Subcutaneous abdominal adipose tissue (tissue), 5 donors: ENCODE data around the gene KRTAP4-1.
"Not testable (repeated sequence)": the region's sequence is repeated elsewhere in the genome, so short reads cannot be mapped to it uniquely, and the experiment has no call there.

Experiments used
- H3K27ac ChIP-seq: one replicate; pipeline ENCODE4 v1.7.0; 2013; ENCODE audit warnings: low read depth, mild to moderate bottlenecking, inconsistent platforms, low read length, moderate library complexity
- H3K27me3 ChIP-seq, 5 donors: one replicate each; pipeline ENCODE4 v1.7.0; 2013; ENCODE audit warnings: low read length in 5 of 5, inconsistent platforms in 1 of 5; ENCODE audit not compliant: control insufficient read depth in 5 of 5, insufficient read depth in 4 of 5
- H3K36me3 ChIP-seq, 5 donors: one replicate each; pipeline ENCODE4 v1.7.0; 2013; ENCODE audit warnings: low read length in 5 of 5; ENCODE audit not compliant: control insufficient read depth in 5 of 5, insufficient read depth in 5 of 5
- H3K4me1 ChIP-seq, 5 donors: one replicate each; pipeline ENCODE4 v1.7.0; 2013; ENCODE audit warnings: low read length in 5 of 5, mild to moderate bottlenecking in 3 of 5, moderate library complexity in 1 of 5; ENCODE audit not compliant: control insufficient read depth in 5 of 5, insufficient read depth in 5 of 5
- H3K4me3 ChIP-seq, 5 donors: one replicate each; pipeline ENCODE4 v1.7.0; 2013; ENCODE audit warnings: low read length in 5 of 5, low read depth in 1 of 5
- H3K9ac ChIP-seq, 5 donors: one replicate each; pipeline ENCODE4 v1.7.0; 2013; ENCODE audit warnings: low read length in 5 of 5, mild to moderate bottlenecking in 4 of 5, moderate library complexity in 3 of 5
- H3K9me3 ChIP-seq, 5 donors: one replicate each; pipeline ENCODE4 v1.7.0; 2013; ENCODE audit warnings: low read length in 5 of 5; ENCODE audit not compliant: control insufficient read depth in 5 of 5
- donor health status: healthy.
- donor health status: healthy.
- donor health status: healthy.
- donor health status: healthy.
- donor health status: healthy.

KRTAP4-1 gene

DNA sequence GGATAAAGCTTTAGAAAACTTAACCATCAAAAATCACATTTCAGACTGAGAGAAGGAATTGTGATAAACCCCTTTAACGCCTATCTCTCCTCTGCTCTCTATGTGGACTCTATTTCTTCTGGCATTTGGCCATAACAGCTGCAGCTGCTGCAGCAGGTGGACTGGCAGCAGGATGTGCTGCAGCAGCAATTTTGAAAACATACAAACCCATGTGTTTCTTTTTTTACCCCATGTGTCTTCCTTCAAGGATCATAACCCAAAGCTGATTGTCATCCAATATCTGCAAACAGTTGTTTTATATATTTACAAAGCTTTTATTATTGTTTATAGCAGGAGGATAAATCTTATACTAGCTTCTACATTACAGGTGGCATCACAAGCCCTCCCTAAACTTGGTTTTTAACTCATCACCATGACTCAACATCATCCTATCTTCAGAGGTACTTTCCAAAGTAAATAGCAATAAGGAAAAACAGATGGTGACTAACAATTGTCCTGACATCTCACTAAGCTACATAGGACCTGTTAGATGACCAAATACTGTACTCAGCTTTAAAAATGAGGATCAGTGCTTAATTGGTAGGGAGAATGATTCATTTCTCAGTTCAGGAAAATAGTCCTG lies 27.2 kb upstream of the KRTAP4-1 start:
- Histone ChIP-seq H3K36me3 (no peaks in the 10 kb centered on the region), H3K4me1 (no peaks in the 10 kb centered on the region), H3K27me3 (peaks cover 0 to 8% (median 3%) of the 10 kb centered on the region in 5 donors), H3K4me3 (no peak overlapping the region), H3K27ac (no peak overlapping the region), H3K9ac (no peak overlapping the region), H3K9me3 (no peaks in the 10 kb centered on the region)

DNA sequence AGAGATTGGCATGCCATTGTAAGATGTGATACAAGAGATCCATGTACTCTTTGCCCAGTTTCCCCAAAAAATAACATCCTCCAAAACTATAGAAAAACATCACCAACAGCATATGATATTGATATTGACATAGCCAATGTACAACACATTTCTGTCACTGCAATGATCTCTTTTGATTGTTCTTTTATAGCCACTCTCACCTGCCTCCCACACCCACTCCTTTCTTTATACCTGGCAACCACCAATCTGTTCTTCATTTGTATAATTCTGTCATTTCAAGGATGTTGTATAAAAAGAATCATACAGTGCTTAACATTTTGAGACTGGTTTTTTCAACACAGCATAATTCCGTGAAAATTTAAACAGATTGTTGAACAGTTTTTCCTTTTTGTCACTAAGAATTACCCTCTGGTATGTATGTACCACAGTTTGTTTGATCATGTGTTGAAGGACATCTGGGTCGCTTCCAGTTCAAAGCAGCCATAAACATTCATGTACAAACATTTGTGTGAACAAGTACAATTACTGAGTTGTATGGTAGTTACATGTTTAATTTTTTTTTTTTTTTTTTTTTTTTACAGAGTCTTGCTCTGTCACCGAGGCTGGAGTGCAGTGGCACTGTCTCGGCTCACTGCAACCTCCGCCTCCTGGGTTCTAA lies 14.8 kb upstream of the KRTAP4-1 start:
- no peak overlapping the region for H3K4me3 ChIP-seq
- H3K4me1 ChIP-seq: no peaks in the 10 kb centered on the region
- no peak overlapping the region for H3K9ac ChIP-seq
- H3K36me3 ChIP-seq: no peaks in the 10 kb centered on the region
- no peak overlapping the region for H3K27ac ChIP-seq
- H3K9me3 ChIP-seq: peaks cover 0 to 9% (median 0%) of the 10 kb centered on the region in 5 donors
- no peaks in the 10 kb centered on the region for H3K27me3 ChIP-seq

DNA sequence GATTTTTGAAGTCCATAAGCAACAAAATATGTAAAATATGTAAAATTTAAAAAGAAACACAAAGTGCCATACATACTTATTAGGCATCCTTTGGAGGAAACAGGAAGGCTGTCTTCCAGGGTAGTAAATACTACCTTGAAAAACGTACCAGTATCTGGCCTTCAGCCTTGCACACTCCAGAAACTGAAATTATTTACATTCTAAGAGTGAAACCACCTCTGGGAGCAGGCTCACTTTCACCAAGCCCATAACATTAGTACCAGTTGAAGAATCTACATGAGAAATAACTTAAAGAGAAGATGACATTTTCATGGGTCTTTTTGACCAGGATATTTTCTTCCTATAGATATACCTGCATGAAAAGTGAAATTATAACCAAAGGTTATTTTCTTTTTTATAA lies 11.4 kb upstream of the KRTAP4-1 start:
- Histone ChIP-seq H3K36me3 (no peaks in the 10 kb centered on the region), H3K4me3 (no peak overlapping the region), H3K9me3 (peaks cover 0 to 9% (median 2%) of the 10 kb centered on the region in 5 donors), H3K27me3 (no peaks in the 10 kb centered on the region), H3K9ac (no peak overlapping the region), H3K4me1 (no peaks in the 10 kb centered on the region), H3K27ac (no peak overlapping the region)

DNA sequence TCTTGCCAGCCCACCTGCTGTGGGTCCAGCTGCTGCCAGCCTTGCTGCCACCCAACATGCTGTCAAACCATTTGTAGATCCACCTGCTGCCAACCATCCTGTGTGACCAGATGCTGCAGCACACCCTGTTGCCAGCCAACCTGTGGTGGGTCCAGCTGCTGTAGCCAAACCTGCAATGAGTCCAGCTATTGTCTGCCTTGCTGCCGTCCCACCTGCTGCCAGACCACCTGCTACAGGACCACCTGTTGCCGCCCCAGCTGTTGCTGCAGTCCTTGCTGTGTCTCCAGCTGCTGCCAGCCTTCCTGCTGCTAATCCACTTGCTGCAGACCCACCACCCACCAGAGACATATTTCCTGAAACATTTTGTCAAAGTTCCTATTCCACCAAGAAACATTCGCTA lies 5.6 kb upstream of the KRTAP4-1 start:
- no peaks in the 10 kb centered on the region for H3K4me1 ChIP-seq
- H3K27me3 ChIP-seq: peaks cover 5 to 10% (median 7%) of the 10 kb centered on the region in 5 donors
- no peaks in the 10 kb centered on the region for H3K36me3 ChIP-seq
- peaks cover 0 to 7% (median 0%) of the 10 kb centered on the region in 5 donors for H3K9me3 ChIP-seq
- H3K4me3 ChIP-seq: no peak overlapping the region
- no peak overlapping the region for H3K9ac ChIP-seq
- no peak overlapping the region for H3K27ac ChIP-seq

DNA sequence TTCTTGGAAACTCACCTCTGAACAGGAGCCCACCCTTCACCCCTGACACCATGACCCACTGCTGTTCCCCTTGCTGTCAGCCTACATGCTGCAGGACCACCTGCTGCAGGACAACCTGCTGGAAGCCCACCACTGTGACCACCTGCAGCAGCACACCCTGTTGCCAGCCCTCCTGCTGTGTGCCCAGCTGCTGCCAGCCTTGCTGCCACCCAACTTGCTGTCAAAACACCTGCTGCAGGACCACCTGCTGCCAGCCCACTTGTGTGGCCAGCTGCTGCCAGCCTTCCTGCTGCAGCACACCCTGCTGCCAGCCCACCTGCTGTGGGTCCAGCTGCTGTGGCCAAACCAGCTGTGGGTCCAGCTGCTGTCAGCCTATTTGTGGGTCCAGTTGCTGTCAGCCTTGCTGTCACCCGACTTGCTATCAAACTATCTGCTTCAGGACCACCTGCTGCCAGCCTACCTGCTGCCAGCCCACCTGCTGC lies 5.2 kb upstream of the KRTAP4-1 start, which contains the start of gene KRTAP9-1:
TSS of gene KRTAP9-1 (plus strand) at position 51 of the 482 bp plus-strand sequence. CDS start at position 51, 0 bp downstream.
- not testable (repeated sequence) for H3K9ac ChIP-seq, H3K4me1 ChIP-seq, H3K27me3 ChIP-seq, H3K27ac ChIP-seq, H3K9me3 ChIP-seq, H3K36me3 ChIP-seq, H3K4me3 ChIP-seq

DNA sequence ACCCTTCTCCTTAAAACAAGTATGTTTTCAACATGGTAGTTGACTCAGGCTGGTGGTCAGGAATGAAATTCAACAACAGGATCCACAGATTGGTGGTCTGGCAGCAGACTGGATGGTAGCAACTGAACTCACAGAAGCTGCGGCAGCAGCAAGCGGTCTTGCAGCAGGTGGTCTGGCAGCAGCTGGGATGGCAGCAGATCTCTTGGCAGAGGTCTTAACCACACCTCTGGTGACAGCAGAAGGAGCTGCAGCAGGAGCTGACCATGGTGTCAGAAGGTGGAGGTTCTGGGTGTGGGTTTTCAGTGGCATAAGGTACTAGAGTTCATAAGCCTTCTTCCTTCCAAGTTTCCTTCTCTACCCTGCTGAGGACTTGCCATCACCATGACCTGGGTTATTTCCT lies 2.2 kb upstream of the KRTAP4-1 start:
- no peaks in the 10 kb centered on the region for H3K36me3 ChIP-seq
- no peak overlapping the region for H3K4me3 ChIP-seq
- H3K9me3 ChIP-seq: no peaks in the 10 kb centered on the region
- peaks cover 5 to 11% (median 10%) of the 10 kb centered on the region in 5 donors for H3K27me3 ChIP-seq
- no peak overlapping the region for H3K9ac ChIP-seq
- no peaks in the 10 kb centered on the region for H3K4me1 ChIP-seq
- H3K27ac ChIP-seq: no peak overlapping the region

DNA sequence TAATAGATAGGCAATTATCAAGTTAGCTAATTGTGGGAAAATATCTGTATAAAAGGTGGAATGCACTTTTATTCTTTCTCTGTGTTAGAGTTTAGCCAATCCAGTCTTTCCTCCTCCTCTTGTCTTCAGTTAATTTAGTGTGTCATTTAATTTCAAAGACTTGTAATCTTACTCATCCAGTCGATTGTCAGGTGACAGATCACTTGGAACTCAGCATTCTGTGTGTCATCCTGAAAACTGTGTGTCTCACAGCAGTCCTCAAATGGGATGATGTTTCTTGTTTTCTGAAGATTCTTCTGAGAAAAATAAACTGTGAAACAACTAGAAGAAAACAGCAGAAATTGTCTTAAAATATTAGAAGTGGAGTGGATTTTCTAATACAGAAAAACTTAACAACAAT lies 290 bp upstream of the KRTAP4-1 start:
- H3K9ac ChIP-seq: no peak overlapping the region
- no peak overlapping the region for H3K27ac ChIP-seq
- H3K9me3 ChIP-seq: no peaks in the 10 kb centered on the region
- peaks cover 0 to 6% (median 4%) of the 10 kb centered on the region in 5 donors for H3K27me3 ChIP-seq
- no peaks in the 10 kb centered on the region for H3K4me1 ChIP-seq
- no peaks in the 10 kb centered on the region for H3K36me3 ChIP-seq
- no peak overlapping the region for H3K4me3 ChIP-seq

DNA sequence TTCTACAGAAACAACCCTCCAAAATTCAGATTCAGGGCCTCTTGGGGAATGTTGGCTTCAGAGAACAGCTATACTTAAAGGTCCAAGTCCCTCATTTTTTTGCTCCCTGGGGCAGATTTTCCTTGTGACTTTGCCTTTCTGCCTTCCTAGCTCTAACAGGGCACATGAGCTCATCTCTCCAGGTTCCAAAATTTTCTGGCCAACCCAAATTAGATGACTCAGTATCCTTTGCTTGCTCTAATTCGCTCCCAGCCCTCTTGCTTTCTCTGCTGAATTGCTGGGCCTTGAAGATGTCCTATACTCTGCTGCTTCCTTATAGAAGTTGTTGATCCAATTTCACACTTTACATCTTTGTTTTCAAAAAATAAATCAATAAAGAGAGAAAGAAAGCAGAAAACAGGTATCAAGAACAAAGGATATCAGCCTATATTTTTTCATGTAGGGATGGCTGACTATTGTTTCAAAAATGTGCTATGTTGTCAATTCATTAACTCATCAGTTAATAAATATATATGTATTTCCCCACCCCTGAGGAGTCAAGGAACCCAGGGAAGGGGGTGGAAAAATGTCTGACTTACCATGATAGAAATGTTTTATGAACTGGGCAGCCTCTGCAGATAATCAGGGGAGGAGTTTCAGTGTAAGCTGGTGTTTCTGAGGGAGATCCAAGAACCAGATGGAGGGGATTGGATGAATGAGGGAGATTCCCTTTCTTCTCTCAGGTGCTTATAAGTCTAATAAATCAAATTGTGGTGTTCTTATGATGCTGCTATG lies 5.7 kb downstream of the KRTAP4-1 start:
- Histone ChIP-seq H3K27ac (no peak overlapping the region), H3K4me3 (no peak overlapping the region), H3K36me3 (no peaks in the 10 kb centered on the region), H3K4me1 (peaks cover 0 to 7% (median 0%) of the 10 kb centered on the region in 5 donors), H3K27me3 (peaks cover 0 to 7% (median 0%) of the 10 kb centered on the region in 5 donors), H3K9me3 (no peaks in the 10 kb centered on the region), H3K9ac (no peak overlapping the region)

DNA sequence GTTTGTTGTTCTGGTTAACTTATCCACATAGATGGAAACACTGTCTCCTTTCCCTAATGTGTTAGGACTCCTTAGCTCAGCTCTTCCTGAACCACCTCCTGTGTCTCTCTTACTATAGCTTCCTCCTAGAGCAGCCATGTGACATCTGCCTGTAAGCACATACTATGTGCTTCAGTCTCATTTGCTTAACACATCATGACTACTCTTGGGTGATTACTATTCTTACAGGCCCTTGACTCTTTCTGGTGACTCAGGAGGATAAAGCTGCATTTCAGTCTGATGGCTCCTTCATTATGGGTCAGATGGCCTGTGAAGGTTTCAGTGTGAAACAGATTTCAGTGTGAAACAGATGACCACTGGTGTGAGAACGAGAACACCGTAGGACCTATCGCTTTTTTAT lies 6.4 kb downstream of the KRTAP4-1 start:
- Histone ChIP-seq H3K27ac (no peak overlapping the region), H3K4me1 (peaks cover 0 to 7% (median 0%) of the 10 kb centered on the region in 5 donors), H3K4me3 (no peak overlapping the region), H3K9ac (no peak overlapping the region), H3K27me3 (peaks cover 0 to 7% (median 0%) of the 10 kb centered on the region in 5 donors), H3K36me3 (no peaks in the 10 kb centered on the region), H3K9me3 (no peaks in the 10 kb centered on the region)
